K562 (cell line): ENCODE measurements around the gene ADAM21.

Source experiments
- CTCF ChIP-seq, 3 experiments: IDR thresholded peaks in 2 of 3; conservative IDR thresholded peaks in 1 of 3; 2 replicates each; pipeline ENCODE4 v1.5.1; 2011 to 2012; ENCODE audit warnings: low read length in 3 of 3, mild to moderate bottlenecking in 3 of 3, control low read depth in 2 of 3, improper control_type of control experiment in 1 of 3, inconsistent platforms in 1 of 3, low read depth in 1 of 3, mixed read lengths in 1 of 3, moderate library complexity in 1 of 3; ENCODE audit not compliant: insufficient read depth in 2 of 3
- EP300 ChIP-seq: IDR thresholded peaks from 2 replicates; pipeline ENCODE4 v1.6.1; 2012; ENCODE audit warnings: low read length, improper control_type of control experiment
- ESRRB ChIP-seq: fragments of 250-450 bp; sonication (Bioruptor Pico); IDR thresholded peaks from 2 replicates; pipeline ENCODE4 v1.5.0; 2020; ENCODE audit warnings: mild to moderate bottlenecking, moderate library complexity, borderline replicate concordance
- EZH2 ChIP-seq: IDR thresholded peaks from 2 replicates; pipeline ENCODE4 v1.6.1; 2012; ENCODE audit warnings: low read depth, mild to moderate bottlenecking, inconsistent platforms, low read length, borderline replicate concordance
- MAX ChIP-seq: sonication (generic); formaldehyde crosslinking; IDR thresholded peaks from 2 replicates; pipeline ENCODE4 v1.9.0; 2022; ENCODE audit warnings: mild to moderate bottlenecking, missing genetic modification reagents
- NFYB ChIP-seq: IDR thresholded peaks from 2 replicates; pipeline ENCODE4 v1.6.1; 2011; ENCODE audit warnings: mild to moderate bottlenecking, moderate library complexity; ENCODE audit not compliant: insufficient read length; ENCODE audit errors: extremely low read depth
- PHF21A ChIP-seq: fragments of 450-650 bp; IDR thresholded peaks from 2 replicates; pipeline ENCODE4 v1.6.1; 2017; ENCODE audit warnings: low read depth, borderline replicate concordance
- POLR3A ChIP-seq: IDR thresholded peaks from 2 replicates; pipeline ENCODE4 v1.6.1; 2011; ENCODE audit warnings: borderline replicate concordance, mild to moderate bottlenecking, moderate library complexity; ENCODE audit not compliant: insufficient read length, insufficient read depth; ENCODE audit errors: extremely low read depth
- PRDM10 ChIP-seq: fragments of 450-650 bp; IDR thresholded peaks from 2 replicates; pipeline ENCODE4 v1.6.1; 2018; ENCODE audit not compliant: partially characterized antibody
- SAFB2 ChIP-seq: fragments of 200-400 bp; formaldehyde crosslinking; IDR thresholded peaks from 2 replicates; pipeline ENCODE4 v1.6.1; 2018; ENCODE audit warnings: borderline replicate concordance, low read length, low read depth, moderate library complexity; ENCODE audit not compliant: severe bottlenecking
- ZEB2 ChIP-seq: fragments of 450-650 bp; IDR thresholded peaks from 2 replicates; pipeline ENCODE4 v1.6.1; 2016
- ZNF224 ChIP-seq: sonication (generic); formaldehyde crosslinking; IDR thresholded peaks from 2 replicates; pipeline ENCODE4 v1.8.0; 2022; ENCODE audit warnings: mild to moderate bottlenecking, missing genetic modification reagents
- ZNF79 ChIP-seq: fragments of 250-450 bp; sonication (Bioruptor Pico); IDR thresholded peaks from 2 replicates; pipeline ENCODE4 v1.4.0; 2020; ENCODE audit warnings: low read depth, mild to moderate bottlenecking, moderate library complexity
- TF ChIP-seq, protein P1 (sequence below): fragments of 450-650 bp; formaldehyde crosslinking; IDR thresholded peaks from 2 replicates; pipeline ENCODE4 v1.4.0; 2020; ENCODE audit warnings: mild to moderate bottlenecking, moderate library complexity

DNA sequence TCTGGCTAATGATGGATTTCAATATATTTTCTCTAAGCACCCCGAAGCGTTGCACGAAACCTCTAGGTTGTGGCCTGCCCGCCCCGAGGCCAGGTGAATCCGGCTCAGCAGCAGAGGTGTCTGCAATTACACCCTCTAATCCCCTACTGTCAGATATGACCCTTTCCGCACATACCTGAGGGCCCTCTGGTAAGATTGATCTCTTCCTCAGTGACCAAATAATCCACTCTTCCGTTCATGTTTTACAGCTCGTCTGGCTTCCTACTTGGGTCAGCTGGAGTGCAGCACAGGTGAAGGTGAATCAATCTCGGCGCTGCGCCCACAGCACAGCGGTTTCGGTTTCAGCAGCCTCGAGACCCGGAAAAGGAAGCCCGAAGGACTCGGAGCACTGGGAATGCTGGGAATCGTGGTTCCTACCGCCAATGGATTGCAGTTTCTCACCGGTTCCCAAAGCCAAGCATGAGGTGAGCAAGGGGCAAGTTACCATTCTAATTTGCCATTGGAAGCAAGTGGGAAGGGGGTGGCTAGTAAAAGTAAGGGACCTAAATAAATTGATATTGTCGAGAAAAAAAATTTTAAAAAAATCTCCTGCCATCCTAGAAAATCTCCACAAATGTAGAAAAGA is 35.1 kb upstream of the ADAM21 start, which contains the start of gene SYNJ2BP:
- TF ChIP-seq POLR3A = no peak
- no peak for TF ChIP-seq ZNF224 (CRISPR knock-in tag)
- no peak for TF ChIP-seq NFYB
- no peak for TF ChIP-seq EZH2
- no peak for TF ChIP-seq CTCF (IDR thresholded peaks at IDR 0.05 in 2 of 3, conservative IDR thresholded peaks at IDR 0.05 in 1 of 3; ENCODE audit: insufficient read depth in 2 of 3, low read depth in 1 of 3, low read length in 3 of 3)
- TF ChIP-seq MAX = no peak
- TF ChIP-seq ZEB2 = peak; percentile 69
- no peak for TF ChIP-seq SAFB2
- no peak for TF ChIP-seq PRDM10
- no peak for TF ChIP-seq PHF21A
- TF ChIP-seq EP300 = no peak
- no peak for TF ChIP-seq ESRRB
- TF ChIP-seq, protein P1, sequence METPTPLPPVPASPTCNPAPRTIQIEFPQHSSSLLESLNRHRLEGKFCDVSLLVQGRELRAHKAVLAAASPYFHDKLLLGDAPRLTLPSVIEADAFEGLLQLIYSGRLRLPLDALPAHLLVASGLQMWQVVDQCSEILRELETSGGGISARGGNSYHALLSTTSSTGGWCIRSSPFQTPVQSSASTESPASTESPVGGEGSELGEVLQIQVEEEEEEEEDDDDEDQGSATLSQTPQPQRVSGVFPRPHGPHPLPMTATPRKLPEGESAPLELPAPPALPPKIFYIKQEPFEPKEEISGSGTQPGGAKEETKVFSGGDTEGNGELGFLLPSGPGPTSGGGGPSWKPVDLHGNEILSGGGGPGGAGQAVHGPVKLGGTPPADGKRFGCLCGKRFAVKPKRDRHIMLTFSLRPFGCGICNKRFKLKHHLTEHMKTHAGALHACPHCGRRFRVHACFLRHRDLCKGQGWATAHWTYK (CRISPR knock-in tag) = no peak
- TF ChIP-seq ZNF79 (CRISPR knock-in tag) = no peak
